K562 (cell line): ENCODE results near the gene LPGAT1. TPM values are rescaled to one million over a fixed set of nuclear protein-coding genes. Genes with fewer than 3 reads are reported as not detected.

ENCODE experiments used
- CREB5 ChIP-seq: fragments of 250-450 bp; sonication (Bioruptor Pico); IDR thresholded peaks from 2 replicates; pipeline ENCODE4 v1.5.0; 2020; ENCODE audit warnings: mild to moderate bottlenecking
- PHB ChIP-seq: fragments of 250-450 bp; sonication (Bioruptor Pico); IDR thresholded peaks from 2 replicates; pipeline ENCODE4 v1.5.0; 2021
- TFE3 ChIP-seq: fragments of 450-650 bp; formaldehyde crosslinking; IDR thresholded peaks from 2 replicates; pipeline ENCODE4 v1.4.0; 2020; ENCODE audit warnings: mild to moderate bottlenecking, mixed read lengths
- THRB ChIP-seq: fragments of 450-650 bp; formaldehyde crosslinking; conservative IDR thresholded peaks from 2 replicates; pipeline ENCODE4 v1.4.0; 2022; ENCODE audit warnings: mild to moderate bottlenecking, missing genetic modification characterization
- ZNF146 ChIP-seq: IDR thresholded peaks from one replicate; pipeline ENCODE4 v1.6.1; 2018; ENCODE audit warnings: missing compliant biosample characterization; ENCODE audit not compliant: unreplicated experiment
- polyA plus RNA-seq, 8 experiments: library from polyadenylated mRNA; depleted of rRNA in 4 of 8; stranded (reverse) in 5 of 8; unstranded in 3 of 8; fragments of >200 nt; fragmentation: Nextera tagmentation in 2 of 8; fragmentation: Illumina TruSeq in 1 of 8; extraction: Ambion mirVana in 2 of 8; extraction: Trizol in 1 of 8; gene quantifications; 2 replicates each; pipeline versions ENCODE4 v1.2.1 to v1.2.3, GENCODE V29; 2011 to 2014; ENCODE audit warnings: inconsistent platforms in 1 of 8, missing spikeins in 1 of 8
- total RNA-seq, 7 experiments: library from RNA; depleted of rRNA in 6 of 7; stranded (reverse); fragments of >200 nt in 6 of 7; fragmentation: Illumina TruSeq in 2 of 7; extraction: Trizol in 2 of 7; gene quantifications; 2 replicates each; pipeline versions ENCODE4 v1.2.1 to v1.2.3, GENCODE V29; 2011 to 2021; ENCODE audit warnings: low replicate concordance in 1 of 7

LPGAT1 gene
- total and polyA plus RNA-seq, 9 of the 15 experiments (the other 6 are each of a cell fraction or from before 2014, with no cell fraction given), result 5.7 to 31.4 (median 16.3) TPM

- TF ChIP-seq CREB5 (CRISPR knock-in tag) (no peak), PHB (CRISPR knock-in tag) (no peak), ZNF146 (CRISPR knock-in tag) (no peak), TFE3 (no peak), THRB (CRISPR knock-in tag) (no peak)
Measured at GRCh38 chr1:211734359-211734758, 96.2 kb downstream of the LPGAT1 start (continued).
